Keratinocyte (primary cell): ENCODE results near the gene PHLDA3. TPM values are rescaled to one million over a fixed set of nuclear protein-coding genes. Genes with fewer than 3 reads are reported as not detected.

Experiments used
- DNase-seq: peaks from one replicate; pipeline ENCODE4 v3.0.0-alpha.2; 2011; ENCODE audit warnings: low read depth, missing footprints, low spot score
- FAIRE-seq: peaks from 2 replicates; lab custom pipeline; 2011; peaks lifted over from hg19 to GRCh38; lab: Jason Lieb, UNC
- H2AFZ ChIP-seq: 2 replicates; pipeline ENCODE4 v1.6.0; 2012; ENCODE audit warnings: low read length, control low read depth, inconsistent platforms; ENCODE audit not compliant: control insufficient read depth
- H3K27ac ChIP-seq: 2 replicates; pipeline ENCODE4 v1.5.1; 2011; ENCODE audit warnings: low read length; ENCODE audit not compliant: control insufficient read depth, insufficient read depth
- H3K27me3 ChIP-seq: 3 replicates; pipeline ENCODE4 v1.6.0; 2011; ENCODE audit warnings: low read length; ENCODE audit not compliant: control insufficient read depth, insufficient read depth; ENCODE audit errors: extremely low read depth
- H3K36me3 ChIP-seq, 2 experiments: 2 replicates in 1 of 2; 3 replicates in 1 of 2; pipeline ENCODE4 v1.5.1; 2011; ENCODE audit warnings: low read length in 2 of 2, mild to moderate bottlenecking in 1 of 2; ENCODE audit not compliant: control insufficient read depth in 2 of 2, insufficient read depth in 2 of 2; ENCODE audit errors: extremely low read depth in 1 of 2
- H3K4me1 ChIP-seq: 3 replicates; pipeline ENCODE4 v1.5.1; 2011; ENCODE audit warnings: low read length; ENCODE audit not compliant: control insufficient read depth, insufficient read depth; ENCODE audit errors: extremely low read depth
- H3K4me2 ChIP-seq: 3 replicates; pipeline ENCODE4 v1.6.0; 2011; ENCODE audit warnings: low read depth, low read length; ENCODE audit not compliant: control insufficient read depth, insufficient read depth; ENCODE audit errors: extremely low read depth
- H3K4me3 ChIP-seq, 3 experiments: fragments of 200-600 bp in 1 of 3; sonication (generic) in 1 of 3; 2 replicates in 2 of 3; 3 replicates in 1 of 3; pipeline ENCODE4 v1.5.1; 2011 to 2016; ENCODE audit warnings: low read length in 3 of 3, mild to moderate bottlenecking in 3 of 3, control low read depth in 2 of 3, inconsistent platforms in 1 of 3, low read depth in 1 of 3, mixed read lengths in 1 of 3, mixed run types in 1 of 3, moderate library complexity in 1 of 3; ENCODE audit not compliant: control insufficient read depth in 2 of 3, insufficient read depth in 2 of 3; ENCODE audit errors: extremely low read depth in 1 of 3
- H3K79me2 ChIP-seq: 2 replicates; pipeline ENCODE4 v1.6.0; 2012; ENCODE audit warnings: low read length; ENCODE audit not compliant: control insufficient read depth, insufficient read depth
- H3K9ac ChIP-seq: 3 replicates; pipeline ENCODE4 v1.6.0; 2011; ENCODE audit warnings: low read length; ENCODE audit not compliant: control insufficient read depth, insufficient read depth; ENCODE audit errors: extremely low read depth
- H3K9me1 ChIP-seq: 3 replicates; pipeline ENCODE4 v1.6.0; 2011; ENCODE audit warnings: low read length; ENCODE audit not compliant: control insufficient read depth, insufficient read depth; ENCODE audit errors: extremely low read depth
- H3K9me3 ChIP-seq: 2 replicates; pipeline ENCODE4 v1.5.1; 2012; ENCODE audit warnings: low read depth, low read length; ENCODE audit not compliant: control insufficient read depth
- H4K20me1 ChIP-seq: 3 replicates; pipeline ENCODE4 v1.6.0; 2011; ENCODE audit warnings: low read length; ENCODE audit not compliant: control insufficient read depth, insufficient read depth; ENCODE audit errors: extremely low read depth
- CTCF ChIP-seq, 3 experiments: IDR thresholded peaks in 1 of 3; conservative IDR thresholded peaks in 1 of 3; optimal IDR thresholded peaks in 1 of 3; 2 replicates in 2 of 3; 3 replicates in 1 of 3; pipeline versions ENCODE3 to v1.5.1; 2011; ENCODE audit warnings: low read length in 3 of 3, mild to moderate bottlenecking in 3 of 3, moderate library complexity in 2 of 3, control low read depth in 1 of 3, inconsistent platforms in 1 of 3; ENCODE audit not compliant: insufficient read depth in 2 of 3; ENCODE audit errors: extremely low read depth in 1 of 3
- EZH2 ChIP-seq: IDR thresholded peaks from one replicate; pipeline ENCODE4 v1.6.1; 2012; ENCODE audit warnings: inconsistent platforms, mild to moderate bottlenecking, low read length, moderate library complexity
- dilution Hi-C: fragments of 300-500 bp; cut with MboI; formaldehyde crosslinking; loops from one replicate; pipeline ENCODE4 v1.7.0; 2020; ENCODE audit warnings: low sequenced_read_pairs; ENCODE audit not compliant: extremely low pct_ligation_motif_present
- polyA plus RNA-seq, 5 experiments: library from polyadenylated mRNA; depleted of rRNA in 3 of 5; stranded (reverse) in 3 of 5; stranded (forward) in 1 of 5; unstranded in 1 of 5; fragments of >200 nt; gene quantifications; 1 replicate in 1 of 5; 2 replicates in 3 of 5; 3 replicates in 1 of 5; pipeline versions ENCODE4 v1.2.1 to v1.2.3, GENCODE V29; 2011 to 2012; ENCODE audit warnings: missing spikeins in 2 of 5, low read depth in 1 of 5, low replicate concordance in 1 of 5

PHLDA3 gene
- polyA plus RNA-seq, 1 donor (not counting 4 experiments of a cell fraction or from before 2014, with no cell fraction given), result 48.2 TPM

- dilution Hi-C loops, result no loop called here
- H3K27ac ChIP-seq, result no peak overlapping the region
- no peaks in the 10 kb centered on the region for H4K20me1 ChIP-seq
- no peak for FAIRE-seq
- no peaks in the 10 kb centered on the region for H3K36me3 ChIP-seq
- H3K9me3 ChIP-seq, result no peaks in the 10 kb centered on the region
- no peaks in the 10 kb centered on the region for H3K27me3 ChIP-seq
- H3K9ac ChIP-seq, result no peak overlapping the region
- peaks cover 28% of the 10 kb centered on the region for H3K4me1 ChIP-seq
- H3K79me2 ChIP-seq, result no peaks in the 10 kb centered on the region
- no peaks in the 10 kb centered on the region for H3K9me1 ChIP-seq
- no peak overlapping the region for H3K4me2 ChIP-seq
- TF ChIP-seq EZH2, result no peak
- no peak for TF ChIP-seq CTCF (optimal IDR thresholded peaks at IDR 0.05 in 1 of 3, IDR thresholded peaks at IDR 0.05 in 1 of 3, conservative IDR thresholded peaks at IDR 0.05 in 1 of 3; ENCODE audit: extremely low read depth in 1 of 3, insufficient read depth in 2 of 3, low read length in 3 of 3)
- no peak for DNase-seq
- no peak overlapping the region for H2AFZ ChIP-seq
- H3K4me3 ChIP-seq, result no peak overlapping the region
These were observed 43.1 kb upstream of the PHLDA3 start for GRCh38 chr1:201511941-201512539.

- Histone ChIP-seq H3K9ac (no peak overlapping the region), H2AFZ (no peak overlapping the region), H3K36me3 (no peaks in the 10 kb centered on the region), H3K4me1 (peaks cover 24% of the 10 kb centered on the region), H3K27ac (no peak overlapping the region), H3K79me2 (peaks cover 3% of the 10 kb centered on the region), H4K20me1 (no peaks in the 10 kb centered on the region), H3K9me3 (no peaks in the 10 kb centered on the region), H3K4me3 (no peak overlapping the region), H3K4me2 (no peak overlapping the region), H3K27me3 (no peaks in the 10 kb centered on the region), H3K9me1 (no peaks in the 10 kb centered on the region)
- DNase-seq (no peak), FAIRE-seq (no peak)
- dilution Hi-C loops, result no loop called here
- no peak for TF ChIP-seq CTCF (optimal IDR thresholded peaks at IDR 0.05 in 1 of 3, IDR thresholded peaks at IDR 0.05 in 1 of 3, conservative IDR thresholded peaks at IDR 0.05 in 1 of 3; ENCODE audit: extremely low read depth in 1 of 3, insufficient read depth in 2 of 3, low read length in 3 of 3)
- TF ChIP-seq EZH2, result no peak
These were observed 42.5 kb upstream of the PHLDA3 start for GRCh38 chr1:201511396-201511940.
